ENCODE results near the gene ARHGEF9. TPM values are rescaled to one million over a fixed set of nuclear protein-coding genes. Genes with fewer than 3 reads are reported as not detected.

ARHGEF9 gene
- total and polyA plus RNA-seq, 2 of the 8 experiments (the other 6 are each of a cell fraction or from before 2014, with no cell fraction given): 28.7 to 31.8 TPM

- no peak for TF ChIP-seq CHD7 (IDR thresholded peaks at IDR 0.05; ENCODE audit: insufficient replicate concordance, low read length)
- no peak for TF ChIP-seq KDM4A (IDR thresholded peaks at IDR 0.05; ENCODE audit: low read depth, low read length, severe bottlenecking)
- TF ChIP-seq POLR2A (IDR thresholded peaks at IDR 0.05; ENCODE audit: control extremely low read depth in 1 of 2, low read depth in 2 of 2, low read length in 2 of 2): no peak
- TF ChIP-seq CBX5 (IDR thresholded peaks at IDR 0.05; ENCODE audit: low read depth, low read length): no peak
- TF ChIP-seq CHD2 (IDR thresholded peaks at IDR 0.05; ENCODE audit: low read length): no peak
- TF ChIP-seq BRCA1 (IDR thresholded peaks at IDR 0.05; ENCODE audit: low read depth, low read length): no peak
- no peak for TF ChIP-seq SAP30 (IDR thresholded peaks at IDR 0.05; ENCODE audit: insufficient read depth, insufficient replicate concordance, low read length)
Observed at GRCh38 chrX:63810746-63811145, 25.7 kb upstream of the ARHGEF9 start (continued).
